ENCODE data around the gene AFAP1L2.

The AFAP1L2 gene

DNA sequence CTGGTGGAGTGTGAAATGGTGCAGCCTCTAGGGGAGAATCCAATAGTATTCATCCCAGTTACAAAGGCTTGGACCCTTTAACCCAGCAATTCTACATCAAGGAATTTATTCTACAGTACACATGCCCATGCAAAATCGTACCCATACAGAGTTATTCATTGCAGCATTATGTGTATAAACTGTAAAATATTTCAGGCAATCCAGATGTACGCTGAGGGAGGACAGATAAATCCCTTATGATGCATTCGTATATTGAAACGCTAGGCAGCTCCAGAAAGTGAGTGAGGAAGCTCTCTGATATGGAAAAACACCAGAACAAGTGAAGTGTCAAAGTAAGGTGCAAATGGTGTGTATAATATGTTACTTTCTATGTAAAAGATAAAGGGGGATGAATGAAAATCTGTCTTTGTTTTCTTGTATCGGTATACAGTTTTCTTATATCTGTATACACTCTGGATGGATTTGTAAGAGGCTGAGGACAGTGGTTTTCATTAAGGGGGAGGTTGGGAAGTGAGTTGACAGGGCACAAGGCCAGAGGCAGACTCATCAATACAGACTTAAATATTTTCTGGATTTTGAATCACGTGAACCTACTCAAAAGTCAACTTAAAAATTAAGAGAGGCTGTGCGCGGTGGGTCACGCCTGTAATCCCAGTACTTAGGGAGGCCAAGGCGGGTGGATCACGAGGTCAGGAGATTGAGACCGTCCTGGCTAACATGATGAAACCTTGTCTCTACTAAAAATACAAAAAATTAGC lies 148.1 kb downstream of the AFAP1L2 start:
- DNase-seq (ENCODE audit: low read depth), result peak; percentile 34
- TF ChIP-seq, protein P1, sequence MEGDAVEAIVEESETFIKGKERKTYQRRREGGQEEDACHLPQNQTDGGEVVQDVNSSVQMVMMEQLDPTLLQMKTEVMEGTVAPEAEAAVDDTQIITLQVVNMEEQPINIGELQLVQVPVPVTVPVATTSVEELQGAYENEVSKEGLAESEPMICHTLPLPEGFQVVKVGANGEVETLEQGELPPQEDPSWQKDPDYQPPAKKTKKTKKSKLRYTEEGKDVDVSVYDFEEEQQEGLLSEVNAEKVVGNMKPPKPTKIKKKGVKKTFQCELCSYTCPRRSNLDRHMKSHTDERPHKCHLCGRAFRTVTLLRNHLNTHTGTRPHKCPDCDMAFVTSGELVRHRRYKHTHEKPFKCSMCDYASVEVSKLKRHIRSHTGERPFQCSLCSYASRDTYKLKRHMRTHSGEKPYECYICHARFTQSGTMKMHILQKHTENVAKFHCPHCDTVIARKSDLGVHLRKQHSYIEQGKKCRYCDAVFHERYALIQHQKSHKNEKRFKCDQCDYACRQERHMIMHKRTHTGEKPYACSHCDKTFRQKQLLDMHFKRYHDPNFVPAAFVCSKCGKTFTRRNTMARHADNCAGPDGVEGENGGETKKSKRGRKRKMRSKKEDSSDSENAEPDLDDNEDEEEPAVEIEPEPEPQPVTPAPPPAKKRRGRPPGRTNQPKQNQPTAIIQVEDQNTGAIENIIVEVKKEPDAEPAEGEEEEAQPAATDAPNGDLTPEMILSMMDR (conservative IDR thresholded peaks at IDR 0.05; ENCODE audit: control insufficient read depth, insufficient read depth, low read depth, low read length), result no peak
- H3K4me3 ChIP-seq (ENCODE audit: control insufficient read depth, low read depth, low read length), result no peak overlapping the region

DNA sequence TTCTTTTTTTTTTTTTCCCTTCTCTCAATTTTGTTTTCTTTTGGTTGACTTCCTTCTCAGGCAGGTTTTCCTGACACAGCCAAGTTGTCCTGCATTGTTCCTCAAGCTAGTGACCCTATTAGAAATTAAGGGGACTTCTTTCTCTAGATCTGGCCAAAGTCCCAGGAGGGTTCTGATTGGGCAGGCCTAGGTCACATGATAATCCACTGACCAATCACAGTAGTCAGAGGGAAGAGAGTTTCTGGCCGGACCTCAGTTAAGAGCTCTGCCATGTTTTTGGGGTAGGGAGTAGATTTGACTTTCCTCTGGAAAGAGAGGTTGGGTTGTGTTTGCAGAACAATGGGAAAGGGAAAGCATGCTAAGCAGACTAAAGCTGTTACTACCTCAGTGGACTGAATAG lies 149.1 kb downstream of the AFAP1L2 start:
- TF ChIP-seq, protein P1 (conservative IDR thresholded peaks at IDR 0.05; ENCODE audit: control insufficient read depth, insufficient read depth, low read depth, low read length), result no peak
- DNase-seq (ENCODE audit: low read depth), result no peak
- no peak overlapping the region for H3K4me3 ChIP-seq (ENCODE audit: control insufficient read depth, low read depth, low read length)

DNA sequence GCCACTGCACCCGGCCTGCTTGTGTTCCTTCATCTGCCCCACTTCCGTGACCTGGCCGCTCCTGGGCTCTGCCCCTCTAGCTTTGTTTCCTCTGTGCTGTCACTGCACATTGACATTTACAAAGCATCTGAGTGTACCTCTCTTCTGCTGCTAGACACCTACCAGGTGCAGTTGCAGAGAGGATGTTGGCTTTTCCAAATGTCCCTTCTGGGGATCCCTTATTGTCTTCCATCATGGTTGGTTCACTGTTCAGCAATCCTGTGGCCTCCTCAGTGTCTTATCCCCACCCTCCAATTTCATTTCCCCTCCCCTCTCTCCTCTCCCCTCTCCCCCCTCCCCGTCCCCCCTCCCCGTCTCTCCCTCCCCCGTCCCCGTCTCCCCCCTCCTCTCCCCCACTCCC lies 151.4 kb downstream of the AFAP1L2 start:
- TF ChIP-seq, protein P1 (conservative IDR thresholded peaks at IDR 0.05; ENCODE audit: control insufficient read depth, insufficient read depth, low read depth, low read length), result no peak
- no peak for DNase-seq (ENCODE audit: low read depth)
- H3K4me3 ChIP-seq (ENCODE audit: control insufficient read depth, low read depth, low read length), result no peak overlapping the region

DNA sequence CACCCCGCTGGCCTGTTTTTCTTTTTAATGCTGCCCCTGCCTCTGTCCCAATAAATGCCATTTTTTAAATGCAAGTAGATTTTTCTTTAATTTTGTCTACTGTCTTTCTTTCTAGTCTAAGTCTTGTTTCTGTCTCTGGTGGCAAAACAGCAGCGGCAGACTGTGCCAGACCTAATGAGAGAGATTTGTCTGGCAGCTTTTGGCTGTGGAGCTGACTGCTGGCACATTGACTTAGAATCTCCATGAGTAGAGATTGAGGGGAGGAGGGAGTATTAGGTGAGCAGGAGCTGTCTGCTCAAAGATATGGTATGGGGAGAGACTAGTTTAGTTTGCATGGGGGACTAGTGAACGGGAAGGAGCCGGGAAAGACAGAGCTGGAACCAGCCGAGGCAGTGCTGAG lies 152.2 kb downstream of the AFAP1L2 start:
- H3K4me3 ChIP-seq (ENCODE audit: control insufficient read depth, low read depth, low read length), result no peak overlapping the region
- TF ChIP-seq, protein P1 (conservative IDR thresholded peaks at IDR 0.05; ENCODE audit: control insufficient read depth, insufficient read depth, low read depth, low read length), result no peak
- DNase-seq (ENCODE audit: low read depth), result no peak

DNA sequence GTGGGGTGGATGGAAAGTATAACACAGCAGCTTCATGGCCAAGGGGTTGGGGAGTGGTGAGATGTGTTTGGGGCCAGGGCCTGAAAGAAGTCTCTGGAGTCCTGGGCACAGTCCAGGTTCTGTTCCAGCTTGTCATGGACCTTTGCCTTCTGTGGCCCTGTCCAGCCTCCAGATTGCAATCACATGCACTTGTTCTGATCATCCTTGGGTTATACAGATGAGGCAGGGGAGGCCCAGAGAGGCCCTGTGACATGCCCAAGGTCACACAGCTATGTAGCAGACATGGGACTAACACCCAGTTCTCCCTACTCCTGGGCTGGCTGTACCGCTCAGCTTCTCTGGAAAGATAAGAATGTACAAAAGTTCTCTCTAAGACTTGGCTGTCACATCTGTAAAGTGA lies 153.6 kb downstream of the AFAP1L2 start:
- TF ChIP-seq, protein P1 (conservative IDR thresholded peaks at IDR 0.05; ENCODE audit: control insufficient read depth, insufficient read depth, low read depth, low read length), result no peak
- H3K4me3 ChIP-seq (ENCODE audit: control insufficient read depth, low read depth, low read length), result no peak overlapping the region
- no peak for DNase-seq (ENCODE audit: low read depth)

- TF ChIP-seq, protein P1 (conservative IDR thresholded peaks at IDR 0.05; ENCODE audit: control insufficient read depth, insufficient read depth, low read depth, low read length), result no peak
- H3K4me3 ChIP-seq (ENCODE audit: control insufficient read depth, low read depth, low read length), result no peak overlapping the region
- no peak for DNase-seq (ENCODE audit: low read depth)
Observed at GRCh38 chr10:114250236-114250635, 154.1 kb downstream of the AFAP1L2 start.
